Measurements from ENCODE around the gene TET3. TPM values are rescaled to one million over a fixed set of nuclear protein-coding genes. Genes with fewer than 3 reads are reported as not detected.
A peak's percentile ranks its signal among the peaks of the same experiment; 100 is the strongest.

The TET3 gene
- total RNA-seq, 1 donor, result 8.0 TPM

- Histone ChIP-seq H2AFZ (ENCODE audit: low read length) (peak overlapping the region; percentile 68), H3K9me3 (ENCODE audit: low read depth, low read length) (no peaks in the 10 kb centered on the region), H3K27ac (ENCODE audit: low read depth, low read length) (no peak overlapping the region), H3K4me1 (ENCODE audit: insufficient read depth, low read length) (peaks cover 14% of the 10 kb centered on the region), H3K27me3 (ENCODE audit: insufficient read depth, low read length) (peaks cover 14% of the 10 kb centered on the region), H3K36me3 (ENCODE audit: insufficient read depth, low read length) (no peaks in the 10 kb centered on the region), H3K79me2 (ENCODE audit: insufficient read depth, low read length) (peaks cover 3% of the 10 kb centered on the region), H4K20me1 (ENCODE audit: insufficient read depth, low read length) (peaks cover 5% of the 10 kb centered on the region), H3K4me3 (ENCODE audit: insufficient read depth, low read length) (peak overlapping the region; percentile 72), H3K4me2 (ENCODE audit: insufficient read depth, low read length) (peak overlapping the region; percentile 78)
- no peak for TF ChIP-seq CTCF (IDR thresholded peaks at IDR 0.05; ENCODE audit: extremely low read depth, low read depth, low read length)
- DNase-seq (ENCODE audit: insufficient read length, low spot score, missing footprints), result no peak
Observed at GRCh38 chr2:73986085-73986681, 1.5 kb downstream of the TET3 start.

- DNase-seq (ENCODE audit: insufficient read length, low spot score, missing footprints), result no peak
- no peak overlapping the region for H3K27ac ChIP-seq (ENCODE audit: low read depth, low read length)
- peaks cover 10% of the 10 kb centered on the region for H3K27me3 ChIP-seq (ENCODE audit: insufficient read depth, low read length)
- peaks cover 5% of the 10 kb centered on the region for H3K4me1 ChIP-seq (ENCODE audit: insufficient read depth, low read length)
- no peaks in the 10 kb centered on the region for H3K36me3 ChIP-seq (ENCODE audit: insufficient read depth, low read length)
- no peaks in the 10 kb centered on the region for H3K9me3 ChIP-seq (ENCODE audit: low read depth, low read length)
- no peak for TF ChIP-seq CTCF (IDR thresholded peaks at IDR 0.05; ENCODE audit: extremely low read depth, low read depth, low read length)
- H3K4me2 ChIP-seq (ENCODE audit: insufficient read depth, low read length), result no peak overlapping the region
- H3K79me2 ChIP-seq (ENCODE audit: insufficient read depth, low read length), result peaks cover 3% of the 10 kb centered on the region
- H4K20me1 ChIP-seq (ENCODE audit: insufficient read depth, low read length), result peaks cover 5% of the 10 kb centered on the region
- no peak overlapping the region for H3K4me3 ChIP-seq (ENCODE audit: insufficient read depth, low read length)
- H2AFZ ChIP-seq (ENCODE audit: low read length), result no peak overlapping the region
Observed at GRCh38 chr2:73987109-73987947, 2.6 kb downstream of the TET3 start.

GRCh38 chr2:73987948-73988700 lies 3.4 kb downstream of the TET3 start:
- no peak for DNase-seq (ENCODE audit: insufficient read length, low spot score, missing footprints)
- H2AFZ ChIP-seq (ENCODE audit: low read length), result no peak overlapping the region
- H3K79me2 ChIP-seq (ENCODE audit: insufficient read depth, low read length), result peaks cover 3% of the 10 kb centered on the region

More at GRCh38 chr2:73987948-73988700, 3.4 kb downstream of the TET3 start:
- Histone ChIP-seq H3K4me2 (ENCODE audit: insufficient read depth, low read length) (no peak overlapping the region), H3K4me1 (ENCODE audit: insufficient read depth, low read length) (peaks cover 6% of the 10 kb centered on the region), H4K20me1 (ENCODE audit: insufficient read depth, low read length) (peaks cover 9% of the 10 kb centered on the region), H3K27me3 (ENCODE audit: insufficient read depth, low read length) (peaks cover 9% of the 10 kb centered on the region), H3K36me3 (ENCODE audit: insufficient read depth, low read length) (no peaks in the 10 kb centered on the region), H3K4me3 (ENCODE audit: insufficient read depth, low read length) (no peak overlapping the region), H3K9me3 (ENCODE audit: low read depth, low read length) (no peaks in the 10 kb centered on the region), H3K27ac (ENCODE audit: low read depth, low read length) (no peak overlapping the region)
- TF ChIP-seq CTCF (IDR thresholded peaks at IDR 0.05; ENCODE audit: extremely low read depth, low read depth, low read length), result no peak
